ENCODE data around the gene ALDH1A3.

GRCh38 chr15:100893261-100893963, 13.8 kb downstream of the ALDH1A3 start:
- TF ChIP-seq ZNF274 (IDR thresholded peaks at IDR 0.05; ENCODE audit: low read length) (no peak), ZNF274 (tag by site-specific recombination; IDR thresholded peaks at IDR 0.05; ENCODE audit: borderline replicate concordance) (no peak), PRDM10 (tag by site-specific recombination; IDR thresholded peaks at IDR 0.05) (no peak), YY1 (tag by site-specific recombination; IDR thresholded peaks at IDR 0.05) (no peak), ZNF423 (tag by site-specific recombination; IDR thresholded peaks at IDR 0.05) (no peak), ZNF558 (tag by site-specific recombination; IDR thresholded peaks at IDR 0.05) (no peak), ZNF146 (tag by site-specific recombination; IDR thresholded peaks at IDR 0.05) (no peak)
- TF ChIP-seq, protein P1, sequence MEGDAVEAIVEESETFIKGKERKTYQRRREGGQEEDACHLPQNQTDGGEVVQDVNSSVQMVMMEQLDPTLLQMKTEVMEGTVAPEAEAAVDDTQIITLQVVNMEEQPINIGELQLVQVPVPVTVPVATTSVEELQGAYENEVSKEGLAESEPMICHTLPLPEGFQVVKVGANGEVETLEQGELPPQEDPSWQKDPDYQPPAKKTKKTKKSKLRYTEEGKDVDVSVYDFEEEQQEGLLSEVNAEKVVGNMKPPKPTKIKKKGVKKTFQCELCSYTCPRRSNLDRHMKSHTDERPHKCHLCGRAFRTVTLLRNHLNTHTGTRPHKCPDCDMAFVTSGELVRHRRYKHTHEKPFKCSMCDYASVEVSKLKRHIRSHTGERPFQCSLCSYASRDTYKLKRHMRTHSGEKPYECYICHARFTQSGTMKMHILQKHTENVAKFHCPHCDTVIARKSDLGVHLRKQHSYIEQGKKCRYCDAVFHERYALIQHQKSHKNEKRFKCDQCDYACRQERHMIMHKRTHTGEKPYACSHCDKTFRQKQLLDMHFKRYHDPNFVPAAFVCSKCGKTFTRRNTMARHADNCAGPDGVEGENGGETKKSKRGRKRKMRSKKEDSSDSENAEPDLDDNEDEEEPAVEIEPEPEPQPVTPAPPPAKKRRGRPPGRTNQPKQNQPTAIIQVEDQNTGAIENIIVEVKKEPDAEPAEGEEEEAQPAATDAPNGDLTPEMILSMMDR (tag by site-specific recombination; IDR thresholded peaks at IDR 0.05), result no peak
